Activated B cell treated with CpG ODN at 0.5 μM for 24 hours (primary cell): Measurements from ENCODE around the gene HK1. TPM values are rescaled to one million over a fixed set of nuclear protein-coding genes. Genes with fewer than 3 reads are reported as not detected.

Source experiments
- ATAC-seq: fragments of 200-7000 bp; cut with Tn5 transposase; one replicate; pipeline ENCODE4 v1.10.0; 2021; ENCODE audit warnings: low read depth, mild to moderate bottlenecking, moderate library complexity
- CTCF ChIA-PET: fragments of 350-600 bp; sonication (Branson Sonifier 250); formaldehyde crosslinking; loops from one replicate; lab custom pipeline; 2021; ENCODE audit warnings: antibody characterized with exemption; lab: Charles Lee
- POLR2A ChIA-PET: fragments of 350-600 bp; sonication (Branson Sonifier 250); formaldehyde crosslinking; loops from one replicate; lab custom pipeline; 2021; ENCODE audit warnings: antibody characterized with exemption; lab: Charles Lee
- DNase-seq: peaks from one replicate; pipeline ENCODE4 v3.0.0; 2022
- H3K27ac Mint-ChIP-seq: one replicate; pipeline ENCODE4 v1.8.0; 2020; ENCODE audit warnings: mixed read lengths
- H3K27me3 Mint-ChIP-seq: one replicate; pipeline ENCODE4 v1.8.0; 2021; ENCODE audit warnings: mixed read lengths
- H3K36me3 Mint-ChIP-seq: one replicate; pipeline ENCODE4 v1.8.0; 2021; ENCODE audit warnings: low read depth, mixed read lengths
- H3K4me1 Mint-ChIP-seq: one replicate; pipeline ENCODE4 v1.8.0; 2021; ENCODE audit warnings: mixed read lengths
- H3K4me3 Mint-ChIP-seq: one replicate; pipeline ENCODE4 v1.8.0; 2020; ENCODE audit warnings: mild to moderate bottlenecking, mixed read lengths
- H3K9me3 Mint-ChIP-seq: one replicate; pipeline ENCODE4 v1.8.0; 2020; ENCODE audit warnings: mixed read lengths
- CTCF ChIP-seq: fragments of 200-600 bp; IDR thresholded peaks from one replicate; pipeline ENCODE4 v1.8.0; 2022; ENCODE audit warnings: antibody characterized with exemption, mild to moderate bottlenecking
- intact Hi-C: fragments of 100-400 bp; cut with micrococcal nuclease; formaldehyde crosslinking; loops from one replicate; pipeline ENCODE4 v1.15.1; 2024
- total RNA-seq: library from RNA; stranded (reverse); gene quantifications from 2 replicates; pipeline ENCODE4 v1.2.3, GENCODE V29; 2022

The HK1 gene
- 47.2 and 52.1 TPM in 2 replicates for total RNA-seq

- H3K4me1 Mint-ChIP-seq = peaks cover 19% of the 10 kb centered on the region
- H3K9me3 Mint-ChIP-seq = no peaks in the 10 kb centered on the region
- TF ChIP-seq CTCF = no peak
- H3K27ac Mint-ChIP-seq = no peak within 1 kb of the TSS
- no peak for DNase-seq
- POLR2A ChIA-PET = interaction anchor here (0.7 to 1.0 kb wide), 2 partner anchors 9 to 39 kb away, joined by 3 to 4 read pairs; no protein-coding TSS in a partner anchor
- intact Hi-C loops = no loop called here
- no peak for ATAC-seq
- no peaks in the 10 kb centered on the region for H3K27me3 Mint-ChIP-seq
- H3K36me3 Mint-ChIP-seq = no peaks in the 10 kb centered on the region
- H3K4me3 Mint-ChIP-seq = no peak within 1 kb of the TSS
- CTCF ChIA-PET = no interaction called here
Measured at GRCh38 chr10:69278446-69278963, at the start of gene HK1. TSS of gene HK1 (plus strand) at chr10:69278496.

GRCh38 chr10:69229616-69229916 is 48.7 kb upstream of the HK1 start:
- DNase-seq (no peak), ATAC-seq (no peak)
- no peak for TF ChIP-seq CTCF
- CTCF ChIA-PET = interaction anchor here (0.5 to 2.0 kb wide), 6 partner anchors 10 to 526 kb away, joined by 3 to 9 read pairs (median 3); no protein-coding TSS in a partner anchor
- POLR2A ChIA-PET = interaction anchor here (1.2 to 2.1 kb wide), 4 partner anchors 27 to 178 kb away, joined by 3 to 10 read pairs (median 4); partner anchors contain the start of gene SUPV3L1
- H3K36me3 Mint-ChIP-seq = no peaks in the 10 kb centered on the region
- no peaks in the 10 kb centered on the region for H3K9me3 Mint-ChIP-seq
- H3K27ac Mint-ChIP-seq = peak overlapping the region; percentile 74
- peak overlapping the region; percentile 64 for H3K4me3 Mint-ChIP-seq
- intact Hi-C loops = no loop called here
- no peaks in the 10 kb centered on the region for H3K27me3 Mint-ChIP-seq
- H3K4me1 Mint-ChIP-seq = peaks cover 40% of the 10 kb centered on the region

GRCh38 chr10:69230128-69230527 is 48.2 kb upstream of the HK1 start:
- no peak for TF ChIP-seq CTCF
- no peaks in the 10 kb centered on the region for H3K27me3 Mint-ChIP-seq
- intact Hi-C loops = no loop called here
- CTCF ChIA-PET = interaction anchor here (2.0 kb wide), 1 partner anchor 162 kb away, joined by 9 read pairs; no protein-coding TSS in a partner anchor
- ATAC-seq = no peak
- no peaks in the 10 kb centered on the region for H3K36me3 Mint-ChIP-seq
- POLR2A ChIA-PET = no interaction called here
- H3K4me1 Mint-ChIP-seq = peaks cover 35% of the 10 kb centered on the region
- DNase-seq = no peak
- no peak overlapping the region for H3K27ac Mint-ChIP-seq
- H3K4me3 Mint-ChIP-seq = no peak overlapping the region
- H3K9me3 Mint-ChIP-seq = no peaks in the 10 kb centered on the region

GRCh38 chr10:69232252-69232651 is 46.0 kb upstream of the HK1 start:
- intact Hi-C loops = no loop called here
- ATAC-seq (no peak), DNase-seq (no peak)
- Mint-ChIP-seq H3K27ac (no peak overlapping the region), H3K36me3 (no peaks in the 10 kb centered on the region), H3K27me3 (no peaks in the 10 kb centered on the region), H3K9me3 (no peaks in the 10 kb centered on the region), H3K4me1 (peaks cover 25% of the 10 kb centered on the region), H3K4me3 (no peak overlapping the region)
- TF ChIP-seq CTCF = no peak
- ChIA-PET POLR2A (no interaction called here), CTCF (interaction anchor here (1.5 to 2.6 kb wide), 2 partner anchors 16 to 160 kb away, joined by 3 to 8 read pairs; no protein-coding TSS in a partner anchor)

- TF ChIP-seq CTCF = no peak
- intact Hi-C loops = no loop called here
- no peak overlapping the region for H3K4me3 Mint-ChIP-seq
- H3K27me3 Mint-ChIP-seq = no peaks in the 10 kb centered on the region
- ATAC-seq = no peak
- H3K27ac Mint-ChIP-seq = no peak overlapping the region
- no peaks in the 10 kb centered on the region for H3K36me3 Mint-ChIP-seq
- DNase-seq = no peak
- ChIA-PET POLR2A (no interaction called here), CTCF (interaction anchor here (2.6 kb wide), 1 partner anchor 160 kb away, joined by 8 read pairs; no protein-coding TSS in a partner anchor)
- H3K4me1 Mint-ChIP-seq = peaks cover 24% of the 10 kb centered on the region
- no peaks in the 10 kb centered on the region for H3K9me3 Mint-ChIP-seq
Measured at GRCh38 chr10:69232736-69233480, 45.4 kb upstream of the HK1 start.
